ENCODE measurements around the gene CD300LD. TPM values are rescaled to one million over a fixed set of nuclear protein-coding genes. Genes with fewer than 3 reads are reported as not detected.

Gene CD300LD
- polyA plus RNA-seq, 1 donor from 2014 or later = not detected

DNA sequence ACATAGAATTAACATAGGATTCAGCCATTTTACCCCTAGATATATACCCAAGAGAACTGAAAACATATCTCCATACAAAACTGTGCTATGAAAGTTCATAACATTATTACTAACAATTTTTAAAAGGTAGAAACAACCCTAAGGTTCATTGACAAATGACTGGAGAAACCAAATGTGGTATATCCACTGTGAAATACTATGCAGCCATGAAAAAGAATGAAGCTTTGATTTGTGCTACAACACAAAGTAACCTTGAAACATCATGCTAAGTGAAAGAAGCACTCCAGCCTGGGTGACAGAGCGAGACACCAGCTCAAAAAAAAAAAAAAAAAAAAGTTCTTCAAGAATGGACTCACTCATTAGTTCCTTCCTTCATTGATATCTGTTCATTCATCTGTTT, 580 bp downstream of the CD300LD start:
- Histone ChIP-seq H4K20me1 (ENCODE audit: insufficient read depth) (no peaks in the 10 kb centered on the region), H3K27ac (ENCODE audit: low read length) (no peak overlapping the region), H3K9me3 (ENCODE audit: low read length) (no peaks in the 10 kb centered on the region), H3K79me2 (replicated peaks; ENCODE audit: insufficient read depth, low read length) (no peaks in the 10 kb centered on the region), H3K36me3 (ENCODE audit: insufficient read depth, low read length) (no peaks in the 10 kb centered on the region), H2AFZ (ENCODE audit: low read depth, low read length) (no peak overlapping the region), H3K9me2 (ENCODE audit: insufficient read depth, low read length) (no peaks in the 10 kb centered on the region), H3F3A (ENCODE audit: insufficient read depth, low read length, poor library complexity, severe bottlenecking) (no peaks in the 10 kb centered on the region), H3K4me2 (ENCODE audit: low read length) (no peak overlapping the region), H3K9ac (ENCODE audit: low read length) (no peak overlapping the region), H3K4me3 (ENCODE audit: low read length) (no peak overlapping the region), H3K27me3 (ENCODE audit: insufficient read depth, low read depth, low read length) (no peaks in the 10 kb centered on the region)
- TF ChIP-seq EP300 (conservative IDR thresholded peaks at IDR 0.05; ENCODE audit: poor library complexity, severe bottlenecking) = no peak
- no peak for TF ChIP-seq SMC3 (conservative IDR thresholded peaks at IDR 0.05; ENCODE audit: poor library complexity)
- no peak for TF ChIP-seq RAD21 (conservative IDR thresholded peaks at IDR 0.05)
- TF ChIP-seq TAF1 (IDR thresholded peaks at IDR 0.05; ENCODE audit: low read depth) = no peak
- TF ChIP-seq, protein P1, sequence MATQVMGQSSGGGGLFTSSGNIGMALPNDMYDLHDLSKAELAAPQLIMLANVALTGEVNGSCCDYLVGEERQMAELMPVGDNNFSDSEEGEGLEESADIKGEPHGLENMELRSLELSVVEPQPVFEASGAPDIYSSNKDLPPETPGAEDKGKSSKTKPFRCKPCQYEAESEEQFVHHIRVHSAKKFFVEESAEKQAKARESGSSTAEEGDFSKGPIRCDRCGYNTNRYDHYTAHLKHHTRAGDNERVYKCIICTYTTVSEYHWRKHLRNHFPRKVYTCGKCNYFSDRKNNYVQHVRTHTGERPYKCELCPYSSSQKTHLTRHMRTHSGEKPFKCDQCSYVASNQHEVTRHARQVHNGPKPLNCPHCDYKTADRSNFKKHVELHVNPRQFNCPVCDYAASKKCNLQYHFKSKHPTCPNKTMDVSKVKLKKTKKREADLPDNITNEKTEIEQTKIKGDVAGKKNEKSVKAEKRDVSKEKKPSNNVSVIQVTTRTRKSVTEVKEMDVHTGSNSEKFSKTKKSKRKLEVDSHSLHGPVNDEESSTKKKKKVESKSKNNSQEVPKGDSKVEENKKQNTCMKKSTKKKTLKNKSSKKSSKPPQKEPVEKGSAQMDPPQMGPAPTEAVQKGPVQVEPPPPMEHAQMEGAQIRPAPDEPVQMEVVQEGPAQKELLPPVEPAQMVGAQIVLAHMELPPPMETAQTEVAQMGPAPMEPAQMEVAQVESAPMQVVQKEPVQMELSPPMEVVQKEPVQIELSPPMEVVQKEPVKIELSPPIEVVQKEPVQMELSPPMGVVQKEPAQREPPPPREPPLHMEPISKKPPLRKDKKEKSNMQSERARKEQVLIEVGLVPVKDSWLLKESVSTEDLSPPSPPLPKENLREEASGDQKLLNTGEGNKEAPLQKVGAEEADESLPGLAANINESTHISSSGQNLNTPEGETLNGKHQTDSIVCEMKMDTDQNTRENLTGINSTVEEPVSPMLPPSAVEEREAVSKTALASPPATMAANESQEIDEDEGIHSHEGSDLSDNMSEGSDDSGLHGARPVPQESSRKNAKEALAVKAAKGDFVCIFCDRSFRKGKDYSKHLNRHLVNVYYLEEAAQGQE (IDR thresholded peaks at IDR 0.05; ENCODE audit: borderline replicate concordance) = no peak
- TF ChIP-seq POLR2AphosphoS5 (IDR thresholded peaks at IDR 0.05) = no peak
- TF ChIP-seq MXI1 (conservative IDR thresholded peaks at IDR 0.05; ENCODE audit: poor library complexity, severe bottlenecking) = no peak

DNA sequence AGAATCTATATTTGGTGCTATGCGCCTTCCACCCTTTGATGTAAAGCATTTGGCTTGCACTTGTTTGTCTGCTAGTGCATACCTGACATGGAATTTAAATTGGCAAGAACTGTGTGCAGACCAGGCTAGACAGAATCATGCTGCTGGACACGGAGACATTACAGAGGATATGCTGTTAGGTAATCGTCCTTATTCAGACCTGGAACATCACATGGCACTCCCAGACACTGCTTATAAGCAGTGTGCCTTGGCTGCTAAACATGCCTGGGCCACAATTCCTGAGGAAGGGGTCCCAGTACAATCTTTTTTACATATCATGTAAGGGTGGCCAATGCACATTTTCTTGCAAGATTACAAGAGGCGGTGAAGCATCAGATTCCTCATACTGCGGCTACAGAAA, 6.4 kb downstream of the CD300LD start:
- Histone ChIP-seq H3K9me2 (ENCODE audit: insufficient read depth, low read length) (no peaks in the 10 kb centered on the region), H4K20me1 (ENCODE audit: insufficient read depth) (no peaks in the 10 kb centered on the region), H2AFZ (ENCODE audit: low read depth, low read length) (no peak overlapping the region), H3K9me3 (ENCODE audit: low read length) (no peaks in the 10 kb centered on the region), H3F3A (ENCODE audit: insufficient read depth, low read length, poor library complexity, severe bottlenecking) (no peaks in the 10 kb centered on the region), H3K27me3 (ENCODE audit: insufficient read depth, low read depth, low read length) (no peaks in the 10 kb centered on the region), H3K4me3 (ENCODE audit: low read length) (no peak overlapping the region), H3K27ac (ENCODE audit: low read length) (no peak overlapping the region), H3K9ac (ENCODE audit: low read length) (no peak overlapping the region), H3K4me2 (ENCODE audit: low read length) (no peak overlapping the region), H3K36me3 (ENCODE audit: insufficient read depth, low read length) (no peaks in the 10 kb centered on the region), H3K79me2 (replicated peaks; ENCODE audit: insufficient read depth, low read length) (no peaks in the 10 kb centered on the region)
- no peak for TF ChIP-seq MXI1 (conservative IDR thresholded peaks at IDR 0.05; ENCODE audit: poor library complexity, severe bottlenecking)
- no peak for TF ChIP-seq EZH2 (IDR thresholded peaks at IDR 0.05; ENCODE audit: borderline replicate concordance, insufficient read depth, low read length, poor library complexity, severe bottlenecking)
- no peak for TF ChIP-seq TAF1 (IDR thresholded peaks at IDR 0.05; ENCODE audit: low read depth)
- TF ChIP-seq RAD21 (conservative IDR thresholded peaks at IDR 0.05) = no peak
- TF ChIP-seq, protein P1 (IDR thresholded peaks at IDR 0.05; ENCODE audit: borderline replicate concordance) = no peak
- TF ChIP-seq, protein P2, sequence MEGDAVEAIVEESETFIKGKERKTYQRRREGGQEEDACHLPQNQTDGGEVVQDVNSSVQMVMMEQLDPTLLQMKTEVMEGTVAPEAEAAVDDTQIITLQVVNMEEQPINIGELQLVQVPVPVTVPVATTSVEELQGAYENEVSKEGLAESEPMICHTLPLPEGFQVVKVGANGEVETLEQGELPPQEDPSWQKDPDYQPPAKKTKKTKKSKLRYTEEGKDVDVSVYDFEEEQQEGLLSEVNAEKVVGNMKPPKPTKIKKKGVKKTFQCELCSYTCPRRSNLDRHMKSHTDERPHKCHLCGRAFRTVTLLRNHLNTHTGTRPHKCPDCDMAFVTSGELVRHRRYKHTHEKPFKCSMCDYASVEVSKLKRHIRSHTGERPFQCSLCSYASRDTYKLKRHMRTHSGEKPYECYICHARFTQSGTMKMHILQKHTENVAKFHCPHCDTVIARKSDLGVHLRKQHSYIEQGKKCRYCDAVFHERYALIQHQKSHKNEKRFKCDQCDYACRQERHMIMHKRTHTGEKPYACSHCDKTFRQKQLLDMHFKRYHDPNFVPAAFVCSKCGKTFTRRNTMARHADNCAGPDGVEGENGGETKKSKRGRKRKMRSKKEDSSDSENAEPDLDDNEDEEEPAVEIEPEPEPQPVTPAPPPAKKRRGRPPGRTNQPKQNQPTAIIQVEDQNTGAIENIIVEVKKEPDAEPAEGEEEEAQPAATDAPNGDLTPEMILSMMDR (IDR thresholded peaks at IDR 0.05; ENCODE audit: poor library complexity, severe bottlenecking) = no peak
- TF ChIP-seq EP300 (conservative IDR thresholded peaks at IDR 0.05; ENCODE audit: poor library complexity, severe bottlenecking) = no peak
- TF ChIP-seq POLR2AphosphoS5 (IDR thresholded peaks at IDR 0.05) = no peak
- no peak for TF ChIP-seq SMC3 (conservative IDR thresholded peaks at IDR 0.05; ENCODE audit: poor library complexity)
